Stimulated activated CD8-positive, alpha-beta memory T cell treated with anti-CD3 and anti-CD28 coated beads, Interleukin-7, amount 100 ng/mL, for 4 hours (primary cell): ENCODE data around the gene NOC4L.
"Not testable (repeated sequence)": the region's sequence is repeated elsewhere in the genome, so short reads cannot be mapped to it uniquely, and the experiment has no call there.

Source experiments
- DNase-seq, 2 donors: peaks; one replicate each; pipeline ENCODE4 v3.0.0-alpha.2; 2020; ENCODE audit warnings: low read depth in 2 of 2

Gene NOC4L

GRCh38 chr12:132123970-132124765, 20.1 kb upstream of the NOC4L start:
- DNase-seq, result no peak

DNA sequence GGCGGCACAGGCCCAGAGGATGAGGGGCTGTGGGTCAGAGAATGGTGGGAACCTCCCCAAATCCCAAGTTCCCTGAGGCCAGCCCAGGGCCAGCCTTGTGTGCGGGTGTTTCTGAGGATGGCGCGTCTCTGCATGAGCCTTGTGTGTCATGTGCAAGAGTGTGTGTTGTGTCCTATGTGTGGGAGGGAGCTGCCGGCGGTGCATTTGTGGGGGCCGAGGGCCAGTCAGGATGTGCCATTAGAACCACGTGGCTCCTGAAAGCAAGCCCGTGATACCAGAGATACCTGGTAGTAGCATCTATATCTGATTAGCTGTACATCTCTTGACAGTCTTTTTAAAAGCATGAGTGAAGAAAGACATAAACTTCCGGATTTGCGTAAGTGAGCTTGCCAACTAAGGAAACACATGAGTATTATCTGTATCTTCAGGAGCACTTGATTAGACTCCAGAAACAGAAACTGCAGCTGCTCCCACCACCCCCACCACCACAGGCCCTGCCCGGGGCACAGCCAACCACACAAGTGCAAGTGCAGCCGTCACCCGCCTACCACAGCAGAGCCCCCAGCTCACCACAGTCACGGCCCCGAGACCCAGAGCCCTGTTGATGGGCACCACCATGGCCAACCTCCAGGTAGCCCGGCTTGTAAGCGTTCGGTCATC, 19.4 kb upstream of the NOC4L start:
- no peak for DNase-seq

DNA sequence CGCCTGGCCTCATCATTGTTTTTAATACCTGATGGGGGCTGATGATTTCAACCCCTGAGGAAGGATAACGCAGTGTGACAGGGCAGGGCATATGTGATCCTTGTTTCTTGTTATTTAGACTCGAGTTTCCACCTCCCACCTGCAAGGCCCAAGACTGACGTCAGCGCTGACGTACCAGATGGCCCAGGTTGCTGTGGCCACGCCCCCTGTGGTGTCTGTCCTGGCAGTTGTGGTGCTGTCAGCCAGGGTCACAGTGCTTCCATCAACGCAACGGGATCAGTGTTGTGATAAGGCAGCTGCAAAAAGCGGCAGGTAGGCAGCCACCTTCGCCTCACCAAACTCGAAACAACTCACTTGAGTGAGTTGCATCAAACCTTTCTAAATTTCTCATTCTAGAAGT, 18.5 kb upstream of the NOC4L start:
- no peak for DNase-seq

DNA sequence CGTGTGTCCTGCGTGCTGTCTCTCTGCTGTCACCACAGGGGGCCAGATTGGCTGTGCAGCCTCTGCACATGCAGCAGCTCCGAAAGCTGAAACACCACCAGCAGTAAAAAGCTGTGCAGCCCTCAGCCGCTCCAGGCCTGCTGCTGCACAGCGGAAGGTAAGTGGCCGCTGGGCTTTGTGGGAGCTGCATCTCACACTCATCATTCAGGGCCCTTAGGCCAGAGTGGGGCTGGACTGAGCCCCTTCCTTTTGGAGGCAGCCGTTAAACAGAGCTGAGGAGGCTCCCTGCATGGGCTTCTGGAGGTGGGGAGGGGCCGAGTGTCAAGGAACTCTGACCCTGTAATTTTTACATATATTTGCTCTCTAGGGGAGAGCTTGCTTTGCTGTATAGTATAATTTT, 17.2 kb upstream of the NOC4L start:
- DNase-seq, result no peak

- no peak for DNase-seq
These were observed 15.2 kb upstream of the NOC4L start for GRCh38 chr12:132129007-132129406.

- no peak for DNase-seq
These were observed 13.6 kb upstream of the NOC4L start for GRCh38 chr12:132130690-132131089.

- DNase-seq, result no peak
These were observed 13.0 kb upstream of the NOC4L start for GRCh38 chr12:132131229-132131628.

- no peak for DNase-seq
These were observed 12.3 kb upstream of the NOC4L start for GRCh38 chr12:132131952-132132351.

GRCh38 chr12:132132609-132133430, 11.4 kb upstream of the NOC4L start:
- no peak for DNase-seq

GRCh38 chr12:132133952-132134652, 10.2 kb upstream of the NOC4L start:
- no peak for DNase-seq

DNA sequence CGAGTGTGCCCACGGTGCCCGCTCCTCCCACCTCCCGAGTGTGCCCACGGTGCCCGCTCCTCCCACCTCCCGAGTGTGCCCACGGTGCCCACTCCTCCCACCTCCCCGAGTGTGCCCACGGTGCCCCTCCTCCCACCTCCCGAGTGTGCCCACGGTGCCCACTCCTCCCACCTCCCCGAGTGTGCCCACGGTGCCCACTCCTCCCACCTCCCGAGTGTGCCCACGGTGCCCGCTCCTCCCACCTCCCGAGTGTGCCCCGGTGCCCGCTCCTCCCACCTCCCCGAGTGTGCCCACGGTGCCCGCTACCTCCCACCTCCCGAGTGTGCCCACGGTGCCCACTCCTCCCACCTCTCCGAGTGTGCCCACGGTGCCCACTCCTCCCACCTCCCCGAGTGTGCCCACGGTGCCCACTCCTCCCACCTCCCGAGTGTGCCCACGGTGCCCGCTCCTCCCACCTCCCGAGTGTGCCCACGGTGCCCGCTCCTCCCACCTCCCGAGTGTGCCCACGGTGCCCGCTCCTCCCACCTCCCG, 9.5 kb upstream of the NOC4L start:
- DNase-seq, result not testable (repeated sequence)

DNA sequence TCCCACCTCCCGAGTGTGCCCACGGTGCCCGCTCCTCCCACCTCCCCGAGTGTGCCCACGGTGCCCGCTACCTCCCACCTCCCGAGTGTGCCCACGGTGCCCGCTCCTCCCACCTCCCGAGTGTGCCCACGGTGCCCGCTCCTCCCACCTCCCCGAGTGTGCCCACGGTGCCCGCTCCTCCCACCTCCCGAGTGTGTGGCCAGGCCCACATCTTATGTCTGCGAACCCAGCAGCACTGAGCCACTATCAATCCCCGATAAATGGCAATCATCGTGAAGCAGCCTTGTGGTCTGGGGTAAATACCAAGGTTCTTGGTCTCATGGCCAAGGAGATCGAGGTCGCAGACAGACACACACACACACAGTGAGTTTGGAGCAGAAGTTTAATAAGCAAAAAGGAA, 8.0 kb upstream of the NOC4L start:
- DNase-seq, result not testable (repeated sequence)

GRCh38 chr12:132137483-132138125, 6.7 kb upstream of the NOC4L start:
- no peak for DNase-seq

DNA sequence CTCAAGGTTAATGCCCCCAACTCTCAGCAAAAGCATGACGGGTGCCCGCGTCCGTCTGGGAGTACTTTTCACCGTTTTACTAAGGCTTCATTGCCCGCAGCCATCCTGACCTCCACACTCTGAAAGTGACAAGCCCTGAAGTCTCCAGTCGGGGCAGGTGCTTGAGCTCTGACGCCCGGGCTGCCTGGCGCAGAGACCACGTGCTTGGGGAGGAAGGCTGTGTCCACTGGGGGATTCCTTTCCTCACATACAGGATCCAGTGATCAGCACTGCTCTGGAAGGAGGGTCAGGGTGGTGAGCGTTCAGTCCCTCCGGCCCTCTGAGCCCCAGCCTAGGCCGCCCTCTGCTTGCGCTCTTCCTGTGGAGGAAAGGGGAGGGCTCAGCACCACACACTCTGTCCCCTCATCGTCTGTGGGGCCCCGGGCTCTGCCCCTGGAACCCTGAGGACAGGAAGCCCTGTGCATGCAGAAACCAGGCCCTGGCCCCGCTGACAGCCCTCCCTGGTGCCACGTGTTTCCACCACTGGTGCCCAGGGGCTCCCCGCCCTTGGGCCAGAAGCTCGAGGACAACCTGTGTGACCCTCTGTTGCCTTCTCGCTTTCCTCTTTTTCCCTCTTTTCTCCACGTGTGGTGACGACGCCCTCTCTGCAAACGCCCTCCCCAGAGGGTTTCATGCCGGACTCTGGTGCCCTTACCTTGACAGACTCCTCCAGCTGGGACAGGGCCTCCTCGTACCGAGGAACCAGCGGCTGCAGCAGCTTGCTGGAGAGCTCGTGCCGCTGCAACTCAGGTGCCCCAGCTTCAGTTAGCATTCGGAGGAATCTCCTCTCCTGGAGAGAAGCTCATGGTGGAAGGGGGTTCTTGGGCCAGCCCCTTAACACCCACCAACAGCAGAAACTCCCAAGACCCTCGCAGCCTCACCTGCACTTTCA, 5.1 kb upstream of the NOC4L start:
- DNase-seq, result no peak

DNA sequence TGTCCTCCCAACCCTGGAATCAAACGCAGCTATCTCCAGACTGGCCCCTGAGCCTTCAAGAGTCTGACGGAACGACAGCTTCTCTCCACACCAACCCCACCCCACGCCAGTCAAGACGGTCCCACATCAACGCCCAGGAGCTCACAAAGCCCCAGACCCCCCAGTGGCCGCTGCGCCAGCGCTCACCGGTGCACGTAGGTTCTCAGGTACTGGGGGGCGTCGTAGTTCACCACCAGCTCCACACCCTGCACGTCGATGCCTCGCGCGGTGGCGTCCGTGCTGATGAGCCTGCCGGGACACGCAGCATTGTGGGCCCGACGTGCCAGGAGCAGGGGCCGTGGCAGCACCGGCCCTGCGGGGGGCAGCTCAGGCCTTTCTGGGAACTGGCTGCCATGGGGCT, 4.3 kb upstream of the NOC4L start:
- DNase-seq, result no peak

GRCh38 chr12:132140501-132140900, 3.8 kb upstream of the NOC4L start:
- DNase-seq, result no peak

DNA sequence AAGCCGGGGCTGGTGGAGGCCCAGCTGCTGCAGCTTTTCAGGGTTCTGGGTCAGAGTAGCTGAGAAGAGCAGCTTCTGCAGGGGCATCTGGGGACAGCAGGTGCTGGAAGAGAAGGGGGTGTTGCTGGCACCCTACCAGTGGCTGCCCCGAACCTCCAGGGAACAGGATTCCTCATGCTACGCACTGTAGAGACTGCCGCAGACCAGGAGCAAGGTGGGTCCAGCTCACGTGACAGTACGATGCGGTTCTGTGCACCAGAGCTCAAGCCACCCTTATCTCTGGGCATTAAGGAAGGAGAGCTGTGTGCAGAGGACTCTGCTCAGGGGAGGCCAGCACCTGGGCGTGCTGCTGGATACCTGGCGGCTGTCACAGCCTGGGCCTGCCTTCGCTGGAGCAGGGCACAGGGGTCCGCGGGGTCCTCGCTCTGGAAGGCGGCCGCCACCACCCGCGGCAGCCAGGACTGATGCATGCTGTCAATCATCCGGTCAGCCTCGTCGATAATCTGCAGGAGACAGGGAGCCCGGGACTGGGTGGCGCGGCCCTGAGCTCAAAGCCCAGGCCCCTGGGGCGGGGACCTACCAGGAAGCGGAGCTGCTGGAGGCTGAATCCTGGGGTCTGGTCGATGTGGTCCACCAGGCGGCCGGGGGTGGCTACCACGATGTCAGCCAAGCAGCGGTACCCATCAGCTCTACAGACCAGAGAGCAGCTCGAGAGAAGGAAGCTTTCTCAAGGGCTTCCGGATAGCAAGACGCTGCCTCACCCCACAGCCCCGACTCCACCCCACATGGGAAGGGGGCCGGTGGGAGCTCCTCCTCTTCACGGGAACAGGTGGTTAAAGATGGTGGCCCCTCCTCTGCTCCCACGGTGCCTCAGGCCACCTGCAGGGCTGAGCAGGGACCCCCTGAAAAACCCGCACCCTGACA, 3.1 kb upstream of the NOC4L start:
- no peak for DNase-seq

DNA sequence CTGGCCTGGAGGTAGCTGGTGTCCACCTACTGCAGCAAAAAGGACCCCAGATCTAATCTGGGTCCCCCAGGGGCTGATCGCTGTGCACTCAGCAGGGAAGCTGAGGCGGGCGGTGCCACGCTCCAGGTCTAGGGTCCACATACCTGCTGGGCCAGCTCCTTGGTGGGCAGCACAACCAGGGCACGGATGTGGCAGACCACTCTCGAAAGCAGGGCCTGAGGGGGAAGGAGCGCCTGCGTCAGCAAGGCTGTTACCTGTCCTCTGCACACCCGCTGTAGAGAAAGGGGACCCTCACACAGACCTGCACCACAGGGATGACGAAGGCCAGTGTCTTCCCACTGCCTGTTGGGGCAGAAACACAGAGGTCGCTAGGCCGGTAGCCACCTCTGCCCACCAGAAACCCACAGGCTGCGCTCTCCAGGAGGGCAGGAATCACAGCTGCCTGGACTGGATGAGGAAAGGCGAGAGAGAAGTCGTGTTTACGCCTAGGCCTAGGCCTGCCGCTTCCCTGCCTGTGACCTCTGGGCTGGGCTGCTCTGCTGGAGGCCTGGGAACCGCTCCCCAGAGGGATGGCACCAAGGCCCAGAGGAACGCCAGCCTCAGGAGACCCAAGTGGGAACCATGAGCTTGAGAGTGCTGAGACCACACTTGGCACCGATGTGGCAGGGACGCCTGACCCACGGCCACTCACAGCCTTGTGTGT, 2.1 kb upstream of the NOC4L start:
- DNase-seq, result no peak
